ENCODE data around the gene MFAP3L.

DNA sequence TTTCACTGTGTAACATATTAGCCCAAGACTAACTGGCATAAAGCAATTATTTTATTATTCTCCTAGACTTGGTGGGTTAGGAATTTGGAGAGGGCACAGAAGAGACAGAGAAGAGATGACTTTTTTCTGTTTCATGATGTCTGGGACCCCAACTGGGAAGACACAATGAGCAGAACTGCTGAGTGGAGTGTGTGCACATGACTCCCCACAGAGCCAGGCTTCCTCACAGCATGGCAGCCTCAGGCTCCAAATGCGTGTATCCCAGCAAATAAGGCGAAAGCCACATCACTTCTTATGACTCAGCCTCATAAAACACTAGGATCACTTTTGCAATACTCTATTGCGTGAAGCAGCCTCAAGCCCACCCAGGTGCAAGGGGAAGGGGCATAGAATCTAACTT, 68.4 kb downstream of the MFAP3L start:
- no peak for TF ChIP-seq POLR2AphosphoS5 (IDR thresholded peaks at IDR 0.05; ENCODE audit: low read depth, low read length)
- no peak for TF ChIP-seq POLR2A (IDR thresholded peaks at IDR 0.05; ENCODE audit: low read depth, low read length)
- no peak for TF ChIP-seq TAF1 (IDR thresholded peaks at IDR 0.05; ENCODE audit: low read depth, low read length)
- TF ChIP-seq SPI1 (IDR thresholded peaks at IDR 0.05; ENCODE audit: low read depth, low read length), result no peak
- TF ChIP-seq POU2F2 (IDR thresholded peaks at IDR 0.05; ENCODE audit: low read depth, low read length), result no peak
